PFSK-1 (cell line): ENCODE results near the gene AP5Z1.

Source experiments
- POLR2AphosphoS5 ChIP-seq: IDR thresholded peaks from 2 replicates; pipeline ENCODE4 v1.6.1; 2012; ENCODE audit warnings: low read depth, mild to moderate bottlenecking, control low read depth, low read length, moderate library complexity
- REST ChIP-seq, 2 experiments: IDR thresholded peaks; 2 replicates each; pipeline versions ENCODE4 v1.6.1 to v1.8.0; 2011 to 2012; ENCODE audit warnings: low read depth in 2 of 2, low read length in 2 of 2, control low read depth in 1 of 2, inconsistent platforms in 1 of 2, mild to moderate bottlenecking in 1 of 2, moderate library complexity in 1 of 2; ENCODE audit not compliant: insufficient read depth in 1 of 2
- SIN3A ChIP-seq: IDR thresholded peaks from 2 replicates; pipeline ENCODE4 v1.6.1; 2012; ENCODE audit warnings: mild to moderate bottlenecking, low read length, moderate library complexity, borderline replicate concordance; ENCODE audit not compliant: insufficient read depth
- TAF1 ChIP-seq: IDR thresholded peaks from 2 replicates; pipeline ENCODE4 v1.6.1; 2012; ENCODE audit warnings: low read length, control low read depth, borderline replicate concordance; ENCODE audit not compliant: insufficient read depth

GRCh38 chr7:4766666-4767519 is 8.5 kb upstream of the AP5Z1 start:
- no peak for TF ChIP-seq TAF1
- no peak for TF ChIP-seq SIN3A
- TF ChIP-seq POLR2AphosphoS5, result no peak
- no peak for TF ChIP-seq REST (IDR thresholded peaks at IDR 0.05; ENCODE audit: insufficient read depth in 1 of 2, low read depth in 2 of 2, low read length in 2 of 2)
